IMR-90 (cell line): Measurements from ENCODE around the gene ATXN1. TPM values are rescaled to one million over a fixed set of nuclear protein-coding genes. Genes with fewer than 3 reads are reported as not detected.

Experiments
- ATAC-seq: fragments of 200-7000 bp; cut with Tn5 transposase; 2 replicates; pipeline ENCODE4 v1.9.1; 2020; ENCODE audit warnings: low read depth, mild to moderate bottlenecking, moderate library complexity
- BruUV-seq: library from RNA; stranded (reverse); fragments of 400-500 nt; replicated peaks from 2 replicates; lab custom pipeline; 2021; lab: Mats Ljungman, UMichigan
- CTCF ChIA-PET: fragments of 300-600 bp; formaldehyde crosslinking; extraction: SDS; loops from one replicate; lab custom pipeline; 2021; ENCODE audit warnings: antibody characterized with exemption; lab: Yijun Ruan, JAX
- POLR2A ChIA-PET: fragments of 300-600 bp; sonication (Branson Sonifier 250); formaldehyde crosslinking; loops from one replicate; lab custom pipeline; 2022; ENCODE audit warnings: antibody characterized with exemption; ENCODE audit not compliant: unreplicated experiment; lab: Charles Lee
- DNase-seq: peaks from one replicate; pipeline ENCODE4 v3.0.0; 2013
- H2AFZ ChIP-seq: replicated peaks from 2 replicates; pipeline ENCODE3; 2013; ENCODE audit warnings: low read length, mild to moderate bottlenecking; ENCODE audit not compliant: poor library complexity
- H2AK5ac ChIP-seq: 2 replicates; pipeline ENCODE4 v1.6.1; 2013; ENCODE audit warnings: low read depth, low read length, inconsistent platforms
- H2AK9ac ChIP-seq: replicated peaks from 2 replicates; pipeline ENCODE3; 2013; ENCODE audit warnings: mild to moderate bottlenecking, low read depth, low read length, moderate library complexity; ENCODE audit not compliant: poor library complexity
- H2BK120ac ChIP-seq: 2 replicates; pipeline ENCODE4 v1.6.1; 2013; ENCODE audit warnings: low read depth, low read length, inconsistent platforms
- H2BK15ac ChIP-seq: 3 replicates; pipeline ENCODE4 v1.6.1; 2013; ENCODE audit warnings: low read depth, low read length, inconsistent platforms
- H2BK20ac ChIP-seq: 2 replicates; pipeline ENCODE4 v1.6.1; 2013; ENCODE audit warnings: low read depth, mild to moderate bottlenecking, inconsistent platforms, low read length, moderate library complexity
- H2BK5ac ChIP-seq: 2 replicates; pipeline ENCODE4 v1.6.1; 2013; ENCODE audit warnings: mild to moderate bottlenecking, low read depth, low read length, inconsistent platforms; ENCODE audit not compliant: poor library complexity, severe bottlenecking
- H3K14ac ChIP-seq: replicated peaks from 2 replicates; pipeline ENCODE4 v1.6.1; 2013; ENCODE audit warnings: low read depth, low read length, inconsistent platforms
- H3K18ac ChIP-seq: 2 replicates; pipeline ENCODE4 v1.6.1; 2013; ENCODE audit warnings: low read depth, low read length, control low read depth
- H3K23ac ChIP-seq: 2 replicates; pipeline ENCODE4 v1.6.1; 2013; ENCODE audit warnings: low read depth, low read length, inconsistent platforms
- H3K27ac ChIP-seq: 2 replicates; pipeline ENCODE4 v1.5.1; 2013; ENCODE audit warnings: mild to moderate bottlenecking, control low read depth, low read length; ENCODE audit not compliant: insufficient read depth
- H3K27me3 ChIP-seq: 2 replicates; pipeline ENCODE4 v1.6.1; 2013; ENCODE audit warnings: low read length; ENCODE audit not compliant: control insufficient read depth, insufficient read depth
- H3K36me3 ChIP-seq: 2 replicates; pipeline ENCODE4 v1.6.1; 2013; ENCODE audit warnings: low read length, mixed read lengths; ENCODE audit not compliant: control insufficient read depth, insufficient read depth
- H3K4ac ChIP-seq: 2 replicates; pipeline ENCODE4 v1.6.1; 2013; ENCODE audit warnings: low read depth, low read length, inconsistent platforms
- H3K4me1 ChIP-seq: 2 replicates; pipeline ENCODE4 v1.6.1; 2013; ENCODE audit warnings: low read length, mixed read lengths; ENCODE audit not compliant: control insufficient read depth, insufficient read depth
- H3K4me2 ChIP-seq: 2 replicates; pipeline ENCODE4 v1.6.1; 2013; ENCODE audit warnings: low read depth, mild to moderate bottlenecking, control low read depth, low read length, moderate library complexity
- H3K4me3 ChIP-seq: 2 replicates; pipeline ENCODE4 v1.5.1; 2013; ENCODE audit warnings: low read depth, mild to moderate bottlenecking, control low read depth, low read length, moderate library complexity; ENCODE audit not compliant: insufficient read depth
- H3K56ac ChIP-seq: 2 replicates; pipeline ENCODE4 v1.6.1; 2013; ENCODE audit warnings: low read length, inconsistent platforms; ENCODE audit not compliant: insufficient read depth; ENCODE audit errors: extremely low read depth
- H3K79me1 ChIP-seq, 2 experiments: 2 replicates each; pipeline ENCODE4 v1.6.1; 2013; ENCODE audit warnings: low read length in 2 of 2, inconsistent platforms in 1 of 2, low read depth in 1 of 2
- H3K9ac ChIP-seq: 2 replicates; pipeline ENCODE4 v1.6.1; 2013; ENCODE audit warnings: low read depth, low read length, control low read depth
- H3K9me1 ChIP-seq: 2 replicates; pipeline ENCODE4 v1.6.1; 2013; ENCODE audit warnings: low read length, inconsistent platforms; ENCODE audit not compliant: insufficient read depth
- H3K9me3 ChIP-seq: 2 replicates; pipeline ENCODE4 v1.6.1; 2013; ENCODE audit warnings: low read length; ENCODE audit not compliant: control insufficient read depth, insufficient read depth
- H4K20me1 ChIP-seq: 2 replicates; pipeline ENCODE4 v1.6.1; 2013; ENCODE audit warnings: low read length, inconsistent platforms; ENCODE audit not compliant: insufficient read depth
- H4K5ac ChIP-seq: 2 replicates; pipeline ENCODE4 v1.6.1; 2013; ENCODE audit warnings: mild to moderate bottlenecking, low read depth, low read length, control low read depth
- H4K8ac ChIP-seq, 2 experiments: 2 replicates each; pipeline ENCODE4 v1.6.1; 2013; ENCODE audit warnings: low read depth in 2 of 2, low read length in 2 of 2, control low read depth in 1 of 2, inconsistent platforms in 1 of 2
- H4K91ac ChIP-seq: 2 replicates; pipeline ENCODE4 v1.6.1; 2013; ENCODE audit warnings: low read depth, low read length, inconsistent platforms; ENCODE audit not compliant: insufficient read depth
- ELK1 ChIP-seq: fragments of 150-350 bp; IDR thresholded peaks from 2 replicates; pipeline ENCODE4 v1.6.1; 2016; ENCODE audit warnings: low read depth, mild to moderate bottlenecking, low read length, moderate library complexity, borderline replicate concordance
- FOS ChIP-seq: fragments of 150-350 bp; IDR thresholded peaks from 2 replicates; pipeline ENCODE4 v1.6.1; 2016; ENCODE audit warnings: low read depth, low read length
- RAD21 ChIP-seq: IDR thresholded peaks from 2 replicates; pipeline ENCODE4 v1.6.1; 2012; ENCODE audit warnings: low read length, improper control_type of control experiment
- USF2 ChIP-seq: fragments of 150-350 bp; IDR thresholded peaks from 2 replicates; pipeline ENCODE4 v1.6.1; 2017; ENCODE audit warnings: mild to moderate bottlenecking, antibody characterized with exemption, low read length, low read depth
- WGBS, 2 experiments: methylation state at CpG; one replicate each; pipeline versions ENCODE4 v1.1.5 to v1.1.7; 2013; ENCODE audit warnings: missing lambda C conversion rate in 2 of 2; ENCODE audit not compliant: insufficient read length in 1 of 2; ENCODE audit errors: extremely low coverage in 2 of 2; 5-methylcytosine and 5-hydroxymethylcytosine counted together
- dilution Hi-C: fragments of 300-500 bp; cut with HindIII; formaldehyde crosslinking; loops from one replicate; pipeline ENCODE4 v1.14.3; 2018; ENCODE audit warnings: low sequenced_read_pairs; ENCODE audit not compliant: unreplicated experiment
- in situ Hi-C: fragments of 300-500 bp; cut with MboI; formaldehyde crosslinking; loops from 3 replicates; pipeline ENCODE4 v1.14.3; 2019; ENCODE audit warnings: low sequenced_read_pairs, inconsistent platforms, mixed read lengths
- intact Hi-C: fragments of 100-400 bp; cut with micrococcal nuclease; formaldehyde crosslinking; loops from 2 replicates; pipeline ENCODE4 v1.10.0; 2022
- polyA plus RNA-seq, 3 experiments: library from polyadenylated mRNA; depleted of rRNA; stranded (reverse); fragments of >200 nt; gene quantifications; 2 replicates each; pipeline ENCODE4 v1.2.3, GENCODE V29; 2012; ENCODE audit warnings: low replicate concordance in 1 of 3
- total RNA-seq: library from RNA; depleted of rRNA; stranded (reverse); fragments of >200 nt; gene quantifications from 2 replicates; pipeline ENCODE4 v1.2.3, GENCODE V29; 2012

The ATXN1 gene
- total and polyA plus RNA-seq, 2 of the 4 experiments (the other 2 are of a cell fraction): 7.3 to 11.1 TPM

- no peak for TF ChIP-seq ELK1
- no peak for TF ChIP-seq RAD21
- no peak for TF ChIP-seq FOS
Observed at GRCh38 chr6:16677458-16677857, 83.8 kb downstream of the ATXN1 start (continued).

GRCh38 chr6:16676978-16677377, 84.3 kb downstream of the ATXN1 start:
- H3K23ac ChIP-seq: no peak overlapping the region
- H3K27ac ChIP-seq: no peak overlapping the region
- H3K14ac ChIP-seq: no peak overlapping the region; the same call in 1 of the 2 replicates
- 0 out of 2 replicates have a peak, but pooled peaks have one; percentile 7 for TF ChIP-seq FOS
- TF ChIP-seq USF2: no peak
- H4K8ac ChIP-seq: peak overlapping the region in 1 of 2 experiments; percentile 14; a peak in 2 of 4 replicates
- no peak overlapping the region for H3K4me3 ChIP-seq
- peaks cover 16% of the 10 kb centered on the region; the same call in 1 of the 2 replicates for H4K20me1 ChIP-seq
- in situ Hi-C loops (no loop called here), dilution Hi-C loops (no loop called here), intact Hi-C loops (no loop called here)
- no peak overlapping the region for H2AK5ac ChIP-seq
- ChIA-PET CTCF (no interaction called here), POLR2A (no interaction called here)
- H3K4ac ChIP-seq: no peak overlapping the region
- H4K91ac ChIP-seq: no peak overlapping the region
- 33% methylated on average over 1 of the region's 6 CpGs; no CpG with 5 or more reads in 1 of the 2 experiments for WGBS, 2 experiments
- H2BK5ac ChIP-seq: peak overlapping the region; percentile 50
- no peak overlapping the region for H2AK9ac ChIP-seq
- peaks cover 27 to 49% of the 10 kb centered on the region in 2 experiments for H3K79me1 ChIP-seq
- H3K27me3 ChIP-seq: no peaks in the 10 kb centered on the region
- H3K4me1 ChIP-seq: peaks cover 22% of the 10 kb centered on the region
- H2BK15ac ChIP-seq: no peak overlapping the region
- ATAC-seq (peak; percentile 7; the same call in 1 of the 2 replicates), DNase-seq (peak; percentile 64)
- peak overlapping the region; percentile 2; the same call in 1 of the 2 replicates for H3K4me2 ChIP-seq
- H4K5ac ChIP-seq: no peak overlapping the region
- no peak overlapping the region for H2BK120ac ChIP-seq
- no peaks in the 10 kb centered on the region for H3K36me3 ChIP-seq
- H3K9me1 ChIP-seq: peaks cover 11% of the 10 kb centered on the region
- H2BK20ac ChIP-seq: peak overlapping the region; percentile 16; the same call in 1 of the 2 replicates
- no peaks in the 10 kb centered on the region for H3K9me3 ChIP-seq
- peak overlapping the region; percentile 15; the same call in 1 of the 2 replicates for H3K18ac ChIP-seq
- H2AFZ ChIP-seq: no peak overlapping the region
- no peak overlapping the region for H3K56ac ChIP-seq
- no TSS peak for BruUV-seq
- no peak overlapping the region for H3K9ac ChIP-seq
